H1 (cell line): Measurements from ENCODE around the gene NDUFA13. TPM values are rescaled to one million over a fixed set of nuclear protein-coding genes. Genes with fewer than 3 reads are reported as not detected.

Source experiments
- CTCF ChIA-PET: fragments of 300-600 bp; sonication (Branson Sonifier 250); formaldehyde crosslinking; loops from one replicate; lab custom pipeline; 2021; ENCODE audit not compliant: partially characterized antibody; lab: Charles Lee
- POLR2A ChIA-PET: fragments of 300-600 bp; sonication (Branson Sonifier 250); formaldehyde crosslinking; loops from one replicate; lab custom pipeline; 2021; ENCODE audit warnings: inconsistent platforms; ENCODE audit not compliant: partially characterized antibody; lab: Charles Lee
- DNase-seq, 2 experiments: peaks; one replicate each; pipeline versions ENCODE4 v3.0.0 to v3.0.0-alpha.2; 2010 to 2022; ENCODE audit warnings: low spot score in 2 of 2, low read depth in 1 of 2, mixed read lengths in 1 of 2
- FAIRE-seq: peaks from 2 replicates; lab custom pipeline; 2011; peaks lifted over from hg19 to GRCh38; lab: Jason Lieb, UNC
- H2AFZ ChIP-seq: 2 replicates; pipeline ENCODE4 v1.8.1; 2012; ENCODE audit warnings: low read length, inconsistent platforms
- H2AK5ac ChIP-seq: 2 replicates; pipeline ENCODE4 v1.6.1; 2013; ENCODE audit warnings: low read depth, low read length
- H2BK120ac ChIP-seq: replicated peaks from 2 replicates; pipeline ENCODE3; 2013; ENCODE audit warnings: low read depth, low read length, inconsistent platforms
- H2BK12ac ChIP-seq: 2 replicates; pipeline ENCODE4 v1.6.1; 2013; ENCODE audit warnings: low read depth, low read length
- H2BK15ac ChIP-seq: 2 replicates; pipeline ENCODE4 v1.6.1; 2013; ENCODE audit warnings: low read length
- H2BK20ac ChIP-seq: 2 replicates; pipeline ENCODE4 v1.6.1; 2013; ENCODE audit warnings: low read length
- H2BK5ac ChIP-seq: 2 replicates; pipeline ENCODE4 v1.6.1; 2013; ENCODE audit warnings: low read depth, low read length
- H3K14ac ChIP-seq: 2 replicates; pipeline ENCODE4 v1.6.1; 2013; ENCODE audit warnings: inconsistent platforms; ENCODE audit not compliant: insufficient read length
- H3K18ac ChIP-seq: 2 replicates; pipeline ENCODE4 v1.6.1; 2013; ENCODE audit warnings: low read length; ENCODE audit errors: extremely low read depth
- H3K23ac ChIP-seq: 2 replicates; pipeline ENCODE4 v1.6.1; 2013; ENCODE audit warnings: inconsistent platforms; ENCODE audit not compliant: insufficient read length
- H3K23me2 ChIP-seq: 2 replicates; pipeline ENCODE4 v1.6.1; 2013; ENCODE audit warnings: low read depth, low read length
- H3K27ac ChIP-seq: 2 replicates; pipeline ENCODE4 v1.6.1; 2011; ENCODE audit warnings: low read depth, low read length, inconsistent platforms
- H3K27me3 ChIP-seq, 4 experiments: replicated peaks in 1 of 4; 1 replicate in 1 of 4; 2 replicates in 3 of 4; pipeline versions ENCODE4 v1.6.1 to v1.8.1; 2011 to 2013; ENCODE audit warnings: low read length in 3 of 4, mild to moderate bottlenecking in 3 of 4, inconsistent platforms in 2 of 4, mixed read lengths in 2 of 4, moderate library complexity in 1 of 4; ENCODE audit not compliant: control insufficient read depth in 3 of 4, insufficient read depth in 3 of 4; ENCODE audit errors: extremely low read depth in 1 of 4
- H3K36me3 ChIP-seq, 4 experiments: 2 replicates each; pipeline versions ENCODE4 v1.6.1 to v1.8.1; 2011 to 2013; ENCODE audit warnings: mild to moderate bottlenecking in 4 of 4, low read length in 3 of 4, moderate library complexity in 2 of 4, control low read depth in 1 of 4, inconsistent platforms in 1 of 4; ENCODE audit not compliant: insufficient read depth in 4 of 4, control insufficient read depth in 2 of 4
- H3K4ac ChIP-seq: replicated peaks from 2 replicates; pipeline ENCODE3; 2013; ENCODE audit warnings: low read length, low read depth, mixed read lengths, inconsistent platforms; ENCODE audit not compliant: insufficient read length
- H3K4me1 ChIP-seq, 4 experiments: replicated peaks in 1 of 4; 1 replicate in 1 of 4; 2 replicates in 3 of 4; pipeline versions ENCODE4 v1.6.1 to v1.8.1; 2011 to 2013; ENCODE audit warnings: low read length in 3 of 4, inconsistent platforms in 2 of 4, mixed read lengths in 1 of 4; ENCODE audit not compliant: insufficient read depth in 4 of 4, control insufficient read depth in 3 of 4
- H3K4me2 ChIP-seq, 2 experiments: 2 replicates each; pipeline versions ENCODE4 v1.6.1 to v1.8.1; 2011 to 2013; ENCODE audit warnings: low read depth in 2 of 2, low read length in 2 of 2, control low read depth in 1 of 2, inconsistent platforms in 1 of 2, mild to moderate bottlenecking in 1 of 2; ENCODE audit not compliant: insufficient read depth in 1 of 2
- H3K4me3 ChIP-seq, 4 experiments: fragments of 200-600, 300-600 bp in 1 of 4; sonication (generic), shearing (Covaris generic), sonication (Bioruptor Twin) in 1 of 4; 2 replicates each; pipeline versions ENCODE4 v1.5.1 to v1.8.1; 2011 to 2016; ENCODE audit warnings: low read length in 4 of 4, low read depth in 3 of 4, control low read depth in 2 of 4, inconsistent platforms in 2 of 4, mild to moderate bottlenecking in 2 of 4, mixed read lengths in 1 of 4, moderate library complexity in 1 of 4; ENCODE audit not compliant: insufficient read depth in 2 of 4; ENCODE audit errors: extremely low read depth in 1 of 4
- H3K56ac ChIP-seq: replicated peaks from 2 replicates; pipeline ENCODE3; 2013; ENCODE audit warnings: low read depth, mild to moderate bottlenecking, mixed read lengths, low read length, inconsistent platforms; ENCODE audit not compliant: insufficient read length
- H3K79me1 ChIP-seq: 2 replicates; pipeline ENCODE4 v1.6.1; 2013; ENCODE audit warnings: low read depth, low read length, control low read depth
- H3K79me2 ChIP-seq, 2 experiments: 2 replicates each; pipeline versions ENCODE4 v1.6.1 to v1.8.1; 2012 to 2013; ENCODE audit warnings: low read length in 2 of 2, mild to moderate bottlenecking in 2 of 2, inconsistent platforms in 1 of 2; ENCODE audit not compliant: insufficient read depth in 2 of 2, control insufficient read depth in 1 of 2
- H3K9ac ChIP-seq, 4 experiments: replicated peaks in 1 of 4; 1 replicate in 1 of 4; 2 replicates in 3 of 4; pipeline versions ENCODE4 v1.6.1 to v1.8.1; 2011 to 2013; ENCODE audit warnings: low read depth in 3 of 4, low read length in 3 of 4, control low read depth in 2 of 4, mild to moderate bottlenecking in 2 of 4, moderate library complexity in 2 of 4, inconsistent platforms in 1 of 4; ENCODE audit errors: extremely low read depth in 1 of 4
- H3K9me3 ChIP-seq, 2 experiments: 2 replicates each; pipeline versions ENCODE4 v1.6.1 to v1.8.1; 2012 to 2013; ENCODE audit warnings: mild to moderate bottlenecking in 2 of 2, moderate library complexity in 2 of 2, control low read depth in 1 of 2, inconsistent platforms in 1 of 2, low read depth in 1 of 2, low read length in 1 of 2, mixed read lengths in 1 of 2; ENCODE audit not compliant: insufficient read depth in 2 of 2
- H4K20me1 ChIP-seq, 2 experiments: replicated peaks in 1 of 2; 2 replicates each; pipeline versions ENCODE3 to v1.8.1; 2011 to 2013; ENCODE audit warnings: inconsistent platforms in 2 of 2, low read length in 2 of 2, mild to moderate bottlenecking in 1 of 2; ENCODE audit not compliant: insufficient read depth in 2 of 2, control insufficient read depth in 1 of 2
- H4K5ac ChIP-seq: 2 replicates; pipeline ENCODE4 v1.6.1; 2013; ENCODE audit warnings: low read length, low read depth, mixed read lengths, inconsistent platforms; ENCODE audit not compliant: insufficient read length
- H4K8ac ChIP-seq: 2 replicates; pipeline ENCODE4 v1.8.0; 2013; ENCODE audit warnings: mild to moderate bottlenecking, moderate library complexity, low read length, inconsistent platforms; ENCODE audit not compliant: insufficient read depth; ENCODE audit errors: extremely low read depth
- H4K91ac ChIP-seq: replicated peaks from 2 replicates; pipeline ENCODE3; 2013; ENCODE audit warnings: low read length, mixed read lengths, inconsistent platforms; ENCODE audit not compliant: insufficient read length
- BCL11A ChIP-seq, 2 experiments: IDR thresholded peaks; one replicate each; pipeline ENCODE4 v1.6.1; 2011; ENCODE audit warnings: low read depth in 2 of 2, low read length in 2 of 2, mild to moderate bottlenecking in 2 of 2
- NANOG ChIP-seq: IDR thresholded peaks from 2 replicates; pipeline ENCODE4 v1.6.1; 2011; ENCODE audit warnings: low read length, low read depth, mild to moderate bottlenecking, inconsistent platforms; ENCODE audit not compliant: insufficient read depth, poor library complexity, severe bottlenecking
- NRF1 ChIP-seq: IDR thresholded peaks from 2 replicates; pipeline ENCODE4 v1.6.1; 2011; ENCODE audit warnings: mild to moderate bottlenecking, low read depth, low read length, improper control_type of control experiment
- RXRA ChIP-seq: IDR thresholded peaks from 2 replicates; pipeline ENCODE4 v1.6.1; 2011; ENCODE audit warnings: low read depth, mild to moderate bottlenecking, low read length, moderate library complexity; ENCODE audit not compliant: insufficient read depth
- SUZ12 ChIP-seq: fragments of 200-600 bp; sonication (generic); IDR thresholded peaks from 2 replicates; pipeline ENCODE4 v1.6.1; 2012; ENCODE audit warnings: mild to moderate bottlenecking, inconsistent platforms, low read length, moderate library complexity, mixed read lengths
- TBP ChIP-seq: IDR thresholded peaks from 2 replicates; pipeline ENCODE4 v1.6.1; 2011; ENCODE audit warnings: low read depth, low read length, improper control_type of control experiment
- WGBS, 2 experiments: shearing (Covaris generic) in 1 of 2; methylation state at CpG; one replicate each; pipeline versions ENCODE4 v1.1.6 to v1.1.7; 2013 to 2015; ENCODE audit warnings: low lambda C conversion rate in 2 of 2, mixed read lengths in 2 of 2, inconsistent platforms in 1 of 2, low coverage in 1 of 2, missing lambda C conversion rate in 1 of 2; ENCODE audit not compliant: insufficient replicate concordance in 2 of 2, insufficient coverage in 1 of 2, insufficient read length in 1 of 2; ENCODE audit errors: extremely low coverage in 1 of 2, missing lambda C conversion rate in 1 of 2; 5-methylcytosine and 5-hydroxymethylcytosine counted together
- polyA plus RNA-seq, 7 experiments: library from polyadenylated mRNA; depleted of rRNA in 3 of 7; stranded (reverse) in 5 of 7; unstranded in 2 of 7; fragments of >200 nt in 5 of 7; fragments of 200-250 nt in 2 of 7; gene quantifications; 1 replicate in 5 of 7; 2 replicates in 1 of 7; 4 replicates in 1 of 7; pipeline versions ENCODE4 v1.2.1 to v1.2.3, GENCODE V29; 2011 to 2013; ENCODE audit warnings: missing spikeins in 2 of 7, mixed read lengths in 2 of 7
- total RNA-seq: library from RNA; stranded (reverse); fragmentation: NEBNext Ultra II Directional; extraction: Animal tissue kit (Norgen Biotek cat#: 25700); gene quantifications from 2 replicates; pipeline ENCODE4 v1.2.1, GENCODE V29; 2021

NDUFA13 gene
- total and polyA plus RNA-seq, 2 of the 8 experiments (the other 6 are each of a cell fraction or from before 2014, with no cell fraction given), result 413 to 1,105 TPM

DNA sequence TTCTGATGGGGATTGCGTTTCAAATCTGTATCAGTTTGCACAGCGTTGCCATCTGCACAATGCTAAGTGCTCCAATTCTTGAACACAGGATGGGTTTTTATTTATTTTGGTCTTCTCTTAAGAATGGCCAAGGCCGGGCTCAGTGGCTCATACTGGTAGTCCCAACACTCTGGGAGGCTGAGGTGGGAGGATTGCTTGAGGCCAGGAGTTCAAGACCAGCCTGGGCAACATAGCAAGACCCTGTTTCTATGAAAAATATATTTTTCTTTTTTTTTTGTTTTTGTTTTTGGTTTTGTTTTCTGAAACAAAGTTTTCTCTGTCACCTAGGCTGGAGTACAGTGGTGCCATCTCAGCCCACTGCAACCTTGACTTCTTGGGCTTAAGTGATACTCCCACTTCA is 7.2 kb downstream of the NDUFA13 start:
- Histone ChIP-seq H3K18ac (no peak overlapping the region), H3K9me3 (no peaks in the 10 kb centered on the region), H3K27ac (no peak overlapping the region), H2AK5ac (no peak overlapping the region), H2BK20ac (no peak overlapping the region), H3K4me3 (no peak overlapping the region), H2BK12ac (no peak overlapping the region; the same call in 1 of the 2 replicates), H2BK15ac (no peak overlapping the region), H3K4ac (no peak overlapping the region), H2BK5ac (no peak overlapping the region), H4K8ac (no peak overlapping the region), H3K23me2 (no peaks in the 10 kb centered on the region), H3K79me2 (peaks cover 0 to 47% of the 10 kb centered on the region in 2 experiments; a peak in 2 of 4 replicates), H4K20me1 (peaks cover 6 to 25% of the 10 kb centered on the region in 2 experiments), H3K27me3 (no peaks in the 10 kb centered on the region), H3K4me2 (no peak overlapping the region), H3K79me1 (peaks cover 15% of the 10 kb centered on the region), H3K23ac (no peak overlapping the region), H3K36me3 (peaks cover 4 to 41% (median 19%) of the 10 kb centered on the region in 4 experiments; a peak in 6 of 8 replicates), H3K14ac (no peak overlapping the region), H4K5ac (no peak overlapping the region)
- ChIA-PET POLR2A (interaction anchor here (0.9 to 3.1 kb wide), 3 partner anchors 9 to 33 kb away, joined by 3 to 13 read pairs (median 4); no protein-coding TSS in a partner anchor), CTCF (interaction anchor here (2.1 kb wide), 1 partner anchor 32 kb away, joined by 6 read pairs; no protein-coding TSS in a partner anchor)
- DNase-seq (no peak), FAIRE-seq (no peak)
- WGBS, 2 experiments, result 92% methylated on average over 3 of the region's 3 CpGs; no CpG with 5 or more reads in 1 of the 2 experiments
- TF ChIP-seq RXRA, result no peak
- TF ChIP-seq BCL11A (IDR thresholded peaks at IDR 0.05; ENCODE audit: low read depth in 2 of 2, low read length in 2 of 2), result no peak
- no peak for TF ChIP-seq TBP
- TF ChIP-seq SUZ12, result no peak
- no peak for TF ChIP-seq NANOG
- TF ChIP-seq NRF1, result no peak
- TF ChIP-seq, all 59 proteins: peak for 0
- H2BK120ac ChIP-seq, result no peak overlapping the region
- no peak overlapping the region for H3K9ac ChIP-seq
- H2AFZ ChIP-seq, result no peak overlapping the region
- no peaks in the 10 kb centered on the region; a peak in 3 of 7 replicates for H3K4me1 ChIP-seq
- no peak overlapping the region for H3K56ac ChIP-seq
- H4K91ac ChIP-seq, result no peak overlapping the region
